LNCAP (cell line): Measurements from ENCODE around the gene ATP5F1D.

Experiments
- TF ChIP-seq, protein P1 (sequence below): fragments of 450-650 bp; IDR thresholded peaks from 2 replicates; pipeline ENCODE4 v1.5.1; 2017; ENCODE audit warnings: mild to moderate bottlenecking

Gene ATP5F1D

DNA sequence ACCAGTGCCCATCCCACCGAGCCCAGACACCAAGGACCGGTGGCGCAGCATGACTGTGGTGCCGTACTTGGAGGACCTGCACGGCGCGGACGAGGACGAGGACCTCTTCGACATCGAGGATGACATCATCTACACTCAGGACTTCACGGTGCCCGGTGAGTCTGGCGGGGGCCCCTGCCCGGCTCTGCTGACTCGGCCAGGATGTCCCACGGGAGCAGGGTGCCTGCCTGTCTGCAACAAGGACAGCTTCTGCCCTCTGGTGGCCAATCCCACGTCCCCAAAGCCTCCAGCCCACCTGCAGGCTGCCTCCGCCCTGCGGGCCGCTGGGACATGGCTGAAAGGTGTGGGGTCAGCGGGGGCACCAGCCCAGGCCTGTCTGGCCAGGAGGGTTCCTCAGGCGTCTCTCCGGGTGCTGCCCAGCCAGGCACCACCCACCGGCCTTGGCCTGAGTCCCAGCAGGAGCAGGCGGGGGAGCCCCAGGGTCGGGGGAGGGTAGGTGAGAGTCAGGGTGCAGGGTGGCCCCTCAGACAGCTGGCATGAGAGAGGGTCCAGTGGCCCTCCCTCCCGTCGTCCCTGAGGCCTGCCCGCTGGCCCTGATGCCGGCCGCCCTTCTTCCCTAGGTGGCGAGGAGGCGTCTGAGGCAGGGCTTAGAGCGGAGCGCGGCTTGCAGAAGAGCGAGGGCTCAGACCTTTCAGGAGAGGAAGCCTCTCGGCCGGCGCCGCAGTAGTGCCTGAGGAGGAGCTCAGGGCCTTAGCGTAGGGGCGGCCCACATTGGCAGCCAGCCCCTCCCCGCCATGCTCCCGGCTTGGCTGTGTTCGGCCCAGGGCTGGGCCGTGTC, 18.3 kb upstream of the ATP5F1D start:
- TF ChIP-seq, protein P1, sequence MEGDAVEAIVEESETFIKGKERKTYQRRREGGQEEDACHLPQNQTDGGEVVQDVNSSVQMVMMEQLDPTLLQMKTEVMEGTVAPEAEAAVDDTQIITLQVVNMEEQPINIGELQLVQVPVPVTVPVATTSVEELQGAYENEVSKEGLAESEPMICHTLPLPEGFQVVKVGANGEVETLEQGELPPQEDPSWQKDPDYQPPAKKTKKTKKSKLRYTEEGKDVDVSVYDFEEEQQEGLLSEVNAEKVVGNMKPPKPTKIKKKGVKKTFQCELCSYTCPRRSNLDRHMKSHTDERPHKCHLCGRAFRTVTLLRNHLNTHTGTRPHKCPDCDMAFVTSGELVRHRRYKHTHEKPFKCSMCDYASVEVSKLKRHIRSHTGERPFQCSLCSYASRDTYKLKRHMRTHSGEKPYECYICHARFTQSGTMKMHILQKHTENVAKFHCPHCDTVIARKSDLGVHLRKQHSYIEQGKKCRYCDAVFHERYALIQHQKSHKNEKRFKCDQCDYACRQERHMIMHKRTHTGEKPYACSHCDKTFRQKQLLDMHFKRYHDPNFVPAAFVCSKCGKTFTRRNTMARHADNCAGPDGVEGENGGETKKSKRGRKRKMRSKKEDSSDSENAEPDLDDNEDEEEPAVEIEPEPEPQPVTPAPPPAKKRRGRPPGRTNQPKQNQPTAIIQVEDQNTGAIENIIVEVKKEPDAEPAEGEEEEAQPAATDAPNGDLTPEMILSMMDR: peak; percentile 55

GRCh38 chr19:1224047-1224825, 17.3 kb upstream of the ATP5F1D start:
- TF ChIP-seq, protein P1: no peak

GRCh38 chr19:1224847-1225246, 16.7 kb upstream of the ATP5F1D start:
- TF ChIP-seq, protein P1: no peak

GRCh38 chr19:1225440-1226226, 15.9 kb upstream of the ATP5F1D start:
- TF ChIP-seq, protein P1: no peak

DNA sequence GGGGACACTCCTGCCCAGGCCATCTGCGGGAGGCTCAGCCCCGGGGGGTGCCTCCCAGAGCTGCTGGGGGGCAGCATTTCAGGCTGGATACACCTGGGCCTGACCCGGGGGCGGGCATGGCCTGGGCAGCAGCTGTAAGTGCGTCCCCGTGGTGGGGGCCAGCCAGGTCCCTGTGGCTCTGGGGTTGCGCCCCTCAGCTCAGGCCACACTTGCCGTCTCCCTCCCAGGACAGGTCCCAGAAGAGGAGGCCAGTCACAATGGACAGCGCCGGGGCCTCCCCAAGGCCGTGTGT, 15.4 kb upstream of the ATP5F1D start:
- TF ChIP-seq, protein P1: no peak

- TF ChIP-seq, protein P1: no peak
Measured at GRCh38 chr19:1226522-1227303, 14.8 kb upstream of the ATP5F1D start.
